CD4-positive, alpha-beta T cell (primary cell): ENCODE results near the gene ASB8. TPM values are rescaled to one million over a fixed set of nuclear protein-coding genes. Genes with fewer than 3 reads are reported as not detected.
"Not testable (repeated sequence)": the region's sequence is repeated elsewhere in the genome, so short reads cannot be mapped to it uniquely, and the experiment has no call there.

Experiments
- ATAC-seq: fragments of 200-7000 bp; cut with Tn5 transposase; one replicate; pipeline ENCODE4 v1.10.0; 2022; ENCODE audit warnings: mild to moderate bottlenecking; ENCODE audit not compliant: poor library complexity
- CTCF ChIA-PET: fragments of 350-600 bp; sonication (Branson Sonifier 250); formaldehyde crosslinking; loops from one replicate; lab custom pipeline; 2021; ENCODE audit warnings: antibody characterized with exemption, inconsistent platforms; lab: Charles Lee
- POLR2A ChIA-PET: fragments of 350-600 bp; sonication (Branson Sonifier 250); formaldehyde crosslinking; loops from one replicate; lab custom pipeline; 2021; ENCODE audit warnings: antibody characterized with exemption, inconsistent platforms; lab: Charles Lee
- DNase-seq, 14 experiments: peaks; one replicate each; pipeline ENCODE4 v3.0.0-alpha.2; 2013 to 2020; ENCODE audit warnings: mixed read lengths in 2 of 14
- H3K27ac ChIP-seq, 2 donors: one replicate each; pipeline versions ENCODE4 v1.5.1 to v1.7.0; 2013; ENCODE audit warnings: low read length in 2 of 2, low read depth in 1 of 2, mild to moderate bottlenecking in 1 of 2
- H3K27me3 ChIP-seq, 2 experiments: 1 replicate in 1 of 2; 2 replicates in 1 of 2; pipeline versions ENCODE4 v1.6.1 to v1.7.0; 2013; ENCODE audit warnings: low read length in 2 of 2, control low read depth in 1 of 2, mild to moderate bottlenecking in 1 of 2, moderate library complexity in 1 of 2; ENCODE audit not compliant: insufficient read depth in 2 of 2, control insufficient read depth in 1 of 2
- H3K36me3 ChIP-seq: one replicate; pipeline ENCODE4 v1.6.1; 2013; ENCODE audit warnings: low read length, control low read depth; ENCODE audit not compliant: insufficient read depth
- H3K4me1 ChIP-seq: one replicate; pipeline ENCODE4 v1.6.1; 2013; ENCODE audit warnings: low read length, control low read depth; ENCODE audit not compliant: insufficient read depth
- H3K4me3 ChIP-seq: one replicate; pipeline ENCODE4 v1.5.1; 2013; ENCODE audit warnings: mild to moderate bottlenecking, low read length, moderate library complexity
- H3K9me3 ChIP-seq, 2 experiments: 1 replicate in 1 of 2; 2 replicates in 1 of 2; pipeline versions ENCODE4 v1.6.1 to v1.7.0; 2013; ENCODE audit warnings: low read length in 2 of 2, mild to moderate bottlenecking in 2 of 2, control low read depth in 1 of 2, moderate library complexity in 1 of 2; ENCODE audit not compliant: control insufficient read depth in 1 of 2, insufficient read depth in 1 of 2
- H3K27ac Mint-ChIP-seq: one replicate; pipeline ENCODE4 v1.8.0; 2020; ENCODE audit warnings: mixed read lengths
- H3K27me3 Mint-ChIP-seq: one replicate; pipeline ENCODE4 v1.8.0; 2021; ENCODE audit warnings: mixed read lengths
- H3K36me3 Mint-ChIP-seq: one replicate; pipeline ENCODE4 v1.8.0; 2021; ENCODE audit warnings: low read depth, mixed read lengths
- H3K4me1 Mint-ChIP-seq: one replicate; pipeline ENCODE4 v1.8.0; 2021; ENCODE audit warnings: low read depth, mixed read lengths
- H3K4me3 Mint-ChIP-seq: one replicate; pipeline ENCODE4 v1.8.0; 2020; ENCODE audit warnings: mild to moderate bottlenecking, mixed read lengths
- H3K9me3 Mint-ChIP-seq: one replicate; pipeline ENCODE4 v1.8.0; 2020; ENCODE audit warnings: mixed read lengths
- CTCF ChIP-seq: fragments of 200-600 bp; IDR thresholded peaks from one replicate; pipeline ENCODE4 v1.8.0; 2022; ENCODE audit warnings: antibody characterized with exemption, mild to moderate bottlenecking
- intact Hi-C, 2 experiments: fragments of 100-400 bp; cut with DNase I in 1 of 2; cut with micrococcal nuclease in 1 of 2; formaldehyde crosslinking; loops; one replicate each; pipeline versions ENCODE4 v1.15.1 to v1.9.0; 2023 to 2025; cut with DNase I, micrococcal nuclease
- total RNA-seq, 174 experiments: library from RNA in 2 of 174; stranded (reverse) in 2 of 174; gene quantifications; one replicate each; pipeline ENCODE4 v1.2.3 and lab custom pipeline; 2021 to 2026

Gene ASB8
- total RNA-seq, 2 experiments from 2014 or later: 50.9 TPM

- POLR2A ChIA-PET: interaction anchor here (0.6 to 3.1 kb wide), 14 partner anchors 14 to 414 kb away, joined by 3 to 67 read pairs (median 4); partner anchors contain the start of genes CCDC184, PFKM, SENP1 and TMEM106C
- H3K27ac ChIP-seq: peak overlapping the region; percentile 78 to 89
- H3K27me3 Mint-ChIP-seq: no peaks in the 10 kb centered on the region
Measured at GRCh38 chr12:48157889-48158370, 615 bp upstream of the ASB8 start.

DNA sequence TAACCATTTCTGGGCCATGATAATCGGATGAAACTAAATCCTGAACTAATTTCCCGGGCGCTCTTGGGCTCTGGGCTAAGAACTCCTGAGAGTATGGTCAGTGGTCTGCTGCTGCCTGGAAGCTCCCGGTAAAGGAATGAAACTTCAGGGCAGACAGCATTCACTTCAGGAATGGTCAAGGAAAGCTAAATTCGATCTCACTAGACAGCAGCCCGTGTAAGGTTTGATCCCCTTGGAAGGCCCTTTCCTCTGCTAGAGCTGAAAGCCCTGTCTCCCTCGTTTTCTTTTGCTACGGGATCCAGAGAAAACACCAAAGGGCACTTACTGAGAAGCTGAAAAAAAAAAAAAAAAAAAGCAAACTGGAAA is 680 bp downstream of the ASB8 start:
- ChIA-PET CTCF (interaction anchor here (0.6 to 2.9 kb wide), 7 partner anchors 26 to 1033 kb away, joined by 3 to 14 read pairs (median 5); partner anchors contain the start of genes CCDC184 and SENP1), POLR2A (interaction anchor here (0.6 to 3.1 kb wide), 5 partner anchors 38 to 195 kb away, joined by 3 to 67 read pairs (median 4); partner anchors contain the start of genes PFKM and SENP1)
- intact Hi-C loops: loop anchor here (1.0 to 5.0 kb wide), 6 partner anchors 9 to 526 kb away; partner anchors contain the start of genes SENP1 (in 2 of the 2) and KANSL2 (in 1 of the 2)
- peak in 1 of 14 experiments; percentile 5 for DNase-seq
- H3K4me3 ChIP-seq: peak overlapping the region; percentile 97
- H3K27ac Mint-ChIP-seq: peak overlapping the region; percentile 99
- H3K36me3 ChIP-seq: peaks cover 19% of the 10 kb centered on the region
- peaks cover 63% of the 10 kb centered on the region for H3K4me1 Mint-ChIP-seq
- H3K4me3 Mint-ChIP-seq: peak overlapping the region; percentile 97
- H3K9me3 Mint-ChIP-seq: no peaks in the 10 kb centered on the region
- peak overlapping the region; percentile 78 to 89 for H3K27ac ChIP-seq
- no peak for ATAC-seq
- H3K4me1 ChIP-seq: peaks cover 25% of the 10 kb centered on the region
- H3K27me3 Mint-ChIP-seq: no peaks in the 10 kb centered on the region
- no peak for TF ChIP-seq CTCF
- H3K36me3 Mint-ChIP-seq: peaks cover 31% of the 10 kb centered on the region
- H3K9me3 ChIP-seq: no peaks in the 10 kb centered on the region
- no peaks in the 10 kb centered on the region for H3K27me3 ChIP-seq

More at GRCh38 chr12:48157889-48158370, 615 bp upstream of the ASB8 start:
- intact Hi-C loops: loop anchor here (1.0 to 5.0 kb wide), 6 partner anchors 7 to 524 kb away; partner anchors contain the start of genes SENP1 (in 2 of the 2) and KANSL2 (in 1 of the 2)
- Histone ChIP-seq H3K4me1 (peaks cover 25% of the 10 kb centered on the region), H3K4me3 (peak overlapping the region; percentile 97), H3K9me3 (no peaks in the 10 kb centered on the region), H3K36me3 (peaks cover 9% of the 10 kb centered on the region), H3K27me3 (no peaks in the 10 kb centered on the region)
- CTCF ChIA-PET: interaction anchor here (0.6 to 2.9 kb wide), 14 partner anchors 10 to 603 kb away, joined by 3 to 14 read pairs (median 6); partner anchors contain the start of genes CCDC184, SENP1 and TMEM106C
- DNase-seq: peak in 2 of 14 experiments; percentile 4 to 30
- peaks cover 18% of the 10 kb centered on the region for H3K36me3 Mint-ChIP-seq
- peaks cover 61% of the 10 kb centered on the region for H3K4me1 Mint-ChIP-seq
- ATAC-seq: no peak
- H3K27ac Mint-ChIP-seq: peak overlapping the region; percentile 99
- peak overlapping the region; percentile 97 for H3K4me3 Mint-ChIP-seq
- no peaks in the 10 kb centered on the region for H3K9me3 Mint-ChIP-seq
- no peak for TF ChIP-seq CTCF

GRCh38 chr12:48155786-48156185 is 1.5 kb downstream of the ASB8 start:
- intact Hi-C loops: loop anchor here in 1 of 2 experiments (2.0 to 5.0 kb wide), 3 partner anchors 37 to 527 kb away; partner anchors contain the start of genes KANSL2 and SENP1
- H3K9me3 ChIP-seq, DNase-seq, H3K27me3 Mint-ChIP-seq, H3K27me3 ChIP-seq, ATAC-seq, H3K9me3 Mint-ChIP-seq, H3K4me3 ChIP-seq: not testable (repeated sequence)
- Mint-ChIP-seq H3K4me1 (peaks cover 57% of the 10 kb centered on the region), H3K36me3 (peaks cover 39% of the 10 kb centered on the region), H3K27ac (peak overlapping the region; percentile 99), H3K4me3 (peak overlapping the region; percentile 97)
- Histone ChIP-seq H3K36me3 (peaks cover 27% of the 10 kb centered on the region), H3K4me1 (peaks cover 25% of the 10 kb centered on the region), H3K27ac (peak overlapping the region in 1 of 2 donors; percentile 89)
- CTCF ChIA-PET: interaction anchor here (1.4 kb wide), 1 partner anchor 27 kb away, joined by 4 read pairs; the partner anchor contains the start of gene CCDC184
- POLR2A ChIA-PET: interaction anchor here (3.1 kb wide), 1 partner anchor 43 kb away, joined by 67 read pairs; no protein-coding TSS in a partner anchor
